Measurements from ENCODE around the gene CSAD. TPM values are rescaled to one million over a fixed set of nuclear protein-coding genes. Genes with fewer than 3 reads are reported as not detected.

The CSAD gene
- total and polyA plus RNA-seq, 2 experiments from 2014 or later, result 15.7 to 16.8 TPM

DNA sequence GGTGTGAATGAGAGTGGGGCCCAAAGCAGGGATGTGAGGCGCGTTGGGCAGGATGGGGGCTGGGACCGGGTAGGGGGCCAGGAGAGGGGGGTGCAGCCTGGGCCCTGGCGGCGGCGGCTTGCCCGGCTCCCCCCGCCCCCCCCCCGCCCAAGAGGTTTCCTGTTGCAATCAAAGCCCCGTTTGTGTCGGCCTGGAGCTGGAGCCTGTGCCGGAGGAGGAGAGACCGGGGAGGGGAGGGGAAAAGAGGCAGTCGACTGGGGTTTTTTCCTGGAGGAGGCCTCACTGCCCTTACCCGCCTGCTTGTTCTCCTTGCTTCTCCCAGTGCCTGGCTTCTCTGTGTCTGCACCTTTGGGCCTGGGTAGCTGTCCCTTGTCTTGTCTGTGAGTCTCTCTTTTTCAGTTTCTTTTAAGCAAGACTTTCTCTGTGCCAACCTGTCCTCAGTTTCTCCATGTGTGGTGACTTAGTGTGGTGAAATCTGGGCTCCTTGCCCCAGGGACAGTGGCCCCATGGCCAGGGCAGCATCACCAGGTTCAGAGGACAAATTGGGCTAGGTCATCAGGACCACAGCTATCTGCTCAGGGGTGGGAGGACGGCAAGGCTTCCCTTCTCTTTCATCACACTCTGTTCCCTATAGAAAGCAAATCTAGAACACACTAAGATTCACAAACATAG is 42.8 kb upstream of the CSAD start:
- TF ChIP-seq EZH2phosphoT487 (IDR thresholded peaks at IDR 0.05; ENCODE audit: low read depth, severe bottlenecking, unreplicated experiment) (no peak), EZH2 (IDR thresholded peaks at IDR 0.05; ENCODE audit: borderline replicate concordance) (no peak)
- TF ChIP-seq, protein P1, sequence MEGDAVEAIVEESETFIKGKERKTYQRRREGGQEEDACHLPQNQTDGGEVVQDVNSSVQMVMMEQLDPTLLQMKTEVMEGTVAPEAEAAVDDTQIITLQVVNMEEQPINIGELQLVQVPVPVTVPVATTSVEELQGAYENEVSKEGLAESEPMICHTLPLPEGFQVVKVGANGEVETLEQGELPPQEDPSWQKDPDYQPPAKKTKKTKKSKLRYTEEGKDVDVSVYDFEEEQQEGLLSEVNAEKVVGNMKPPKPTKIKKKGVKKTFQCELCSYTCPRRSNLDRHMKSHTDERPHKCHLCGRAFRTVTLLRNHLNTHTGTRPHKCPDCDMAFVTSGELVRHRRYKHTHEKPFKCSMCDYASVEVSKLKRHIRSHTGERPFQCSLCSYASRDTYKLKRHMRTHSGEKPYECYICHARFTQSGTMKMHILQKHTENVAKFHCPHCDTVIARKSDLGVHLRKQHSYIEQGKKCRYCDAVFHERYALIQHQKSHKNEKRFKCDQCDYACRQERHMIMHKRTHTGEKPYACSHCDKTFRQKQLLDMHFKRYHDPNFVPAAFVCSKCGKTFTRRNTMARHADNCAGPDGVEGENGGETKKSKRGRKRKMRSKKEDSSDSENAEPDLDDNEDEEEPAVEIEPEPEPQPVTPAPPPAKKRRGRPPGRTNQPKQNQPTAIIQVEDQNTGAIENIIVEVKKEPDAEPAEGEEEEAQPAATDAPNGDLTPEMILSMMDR (IDR thresholded peaks at IDR 0.05; ENCODE audit: poor library complexity), result no peak
- no peaks in the 10 kb centered on the region for H3K9me2 ChIP-seq (replicated peaks; ENCODE audit: insufficient read depth)
- peaks cover 17% of the 10 kb centered on the region for H3K79me2 ChIP-seq
- H3K4me3 ChIP-seq, result no peak overlapping the region
- no peaks in the 10 kb centered on the region for H4K20me1 ChIP-seq (ENCODE audit: insufficient read depth, poor library complexity, severe bottlenecking)
- no peak overlapping the region for H2AFZ ChIP-seq
- 43% methylated on average over 4 of the region's 16 CpGs for WGBS (ENCODE audit: low lambda C conversion rate, missing lambda C conversion rate)
- H3K27ac ChIP-seq, result peak overlapping the region; percentile 100
- peak; percentile 80 for DNase-seq (ENCODE audit: low spot score)
- peaks cover 43% of the 10 kb centered on the region for H3K4me1 ChIP-seq (ENCODE audit: insufficient read depth)
- H3K36me3 ChIP-seq (replicated peaks; ENCODE audit: insufficient read depth, low read depth), result no peaks in the 10 kb centered on the region
- H3K9me3 ChIP-seq (ENCODE audit: low read depth), result no peaks in the 10 kb centered on the region
- H3K4me2 ChIP-seq, result peak overlapping the region; percentile 98
- H3K27me3 ChIP-seq, result no peaks in the 10 kb centered on the region

DNA sequence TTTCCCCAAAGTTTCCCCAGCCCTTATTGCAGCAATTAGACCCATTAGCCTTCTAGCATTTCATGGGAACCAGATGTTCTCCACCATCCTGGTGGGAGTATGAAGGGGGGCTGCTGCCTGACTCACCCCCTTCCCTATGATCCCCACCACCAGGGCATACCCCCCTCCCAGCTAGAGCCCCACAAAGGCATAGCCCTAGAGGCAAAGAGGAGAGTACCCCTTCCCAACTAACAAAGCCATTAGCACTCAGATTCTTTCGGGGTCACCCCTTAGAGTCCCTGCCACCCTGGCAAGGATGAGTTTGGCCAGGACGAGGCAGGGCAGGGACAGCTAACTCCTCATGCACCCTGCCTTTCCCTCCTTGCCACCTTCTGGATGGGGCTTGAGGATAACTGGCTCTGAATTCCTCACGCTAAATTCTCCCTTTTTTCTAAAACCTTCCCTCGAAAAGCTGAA is 42.1 kb upstream of the CSAD start:
- peak overlapping the region; percentile 98 for H3K4me2 ChIP-seq
- H3K4me1 ChIP-seq (ENCODE audit: insufficient read depth), result peaks cover 50% of the 10 kb centered on the region
- WGBS (ENCODE audit: low lambda C conversion rate, missing lambda C conversion rate), result 38% methylated on average over 4 of the region's 4 CpGs

DNA sequence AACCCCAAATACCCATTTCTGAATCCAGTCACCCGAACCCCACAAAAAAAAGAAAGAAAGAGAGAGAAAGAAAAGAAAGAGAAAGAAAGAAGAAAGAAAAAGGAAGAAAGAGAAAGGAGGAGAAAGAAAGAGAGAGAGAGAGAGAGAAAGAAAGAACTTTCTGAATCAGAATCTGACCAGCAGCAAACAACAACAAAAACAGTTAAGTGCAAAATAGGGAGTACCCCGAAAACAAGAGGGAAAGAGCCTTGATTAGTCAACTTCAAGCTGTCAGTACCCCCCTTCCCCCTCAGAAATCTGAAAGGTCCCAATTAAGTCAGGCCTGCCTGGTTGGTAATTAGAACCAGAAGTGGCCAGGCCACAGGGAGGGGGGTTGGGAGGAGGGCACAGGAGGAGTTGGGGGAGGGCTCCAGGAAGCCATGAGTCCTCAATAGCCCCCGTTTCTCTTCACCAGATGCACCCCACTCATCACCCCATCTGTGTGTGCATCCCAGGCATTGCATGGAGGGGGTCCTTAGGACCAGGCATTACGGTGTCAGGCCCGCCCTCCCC is 41.5 kb upstream of the CSAD start:
- H3K9me3 ChIP-seq (ENCODE audit: low read depth), result no peaks in the 10 kb centered on the region
- WGBS (ENCODE audit: low lambda C conversion rate, missing lambda C conversion rate), result 37% methylated on average over 4 of the region's 5 CpGs
- H3K27ac ChIP-seq, result peak overlapping the region; percentile 100
- H3K4me3 ChIP-seq, result peak overlapping the region; percentile 35
- no peak for DNase-seq (ENCODE audit: low spot score)
- H4K20me1 ChIP-seq (ENCODE audit: insufficient read depth, poor library complexity, severe bottlenecking), result no peaks in the 10 kb centered on the region
- no peaks in the 10 kb centered on the region for H3K9me2 ChIP-seq (replicated peaks; ENCODE audit: insufficient read depth)
- no peak for TF ChIP-seq EZH2 (IDR thresholded peaks at IDR 0.05; ENCODE audit: borderline replicate concordance)
- TF ChIP-seq, protein P1 (IDR thresholded peaks at IDR 0.05; ENCODE audit: poor library complexity), result no peak
- no peak for TF ChIP-seq EZH2phosphoT487 (IDR thresholded peaks at IDR 0.05; ENCODE audit: low read depth, severe bottlenecking, unreplicated experiment)
- H3K4me1 ChIP-seq (ENCODE audit: insufficient read depth), result peaks cover 56% of the 10 kb centered on the region
- H3K4me2 ChIP-seq, result peak overlapping the region; percentile 98
- H3K79me2 ChIP-seq, result peaks cover 28% of the 10 kb centered on the region
- no peaks in the 10 kb centered on the region for H3K27me3 ChIP-seq
- no peak overlapping the region for H2AFZ ChIP-seq
- H3K36me3 ChIP-seq (replicated peaks; ENCODE audit: insufficient read depth, low read depth), result no peaks in the 10 kb centered on the region

More for the DNA sequence above, 42.1 kb upstream of the CSAD start:
- Histone ChIP-seq H3K27me3 (no peaks in the 10 kb centered on the region), H3K27ac (peak overlapping the region; percentile 100), H3K36me3 (replicated peaks; ENCODE audit: insufficient read depth, low read depth) (no peaks in the 10 kb centered on the region), H3K9me2 (replicated peaks; ENCODE audit: insufficient read depth) (no peaks in the 10 kb centered on the region), H4K20me1 (ENCODE audit: insufficient read depth, poor library complexity, severe bottlenecking) (no peaks in the 10 kb centered on the region), H3K79me2 (peaks cover 24% of the 10 kb centered on the region), H3K9me3 (ENCODE audit: low read depth) (no peaks in the 10 kb centered on the region), H3K4me3 (no peak overlapping the region), H2AFZ (no peak overlapping the region)
- TF ChIP-seq EZH2 (IDR thresholded peaks at IDR 0.05; ENCODE audit: borderline replicate concordance), result no peak
- TF ChIP-seq, protein P1 (IDR thresholded peaks at IDR 0.05; ENCODE audit: poor library complexity), result no peak
- TF ChIP-seq EZH2phosphoT487 (IDR thresholded peaks at IDR 0.05; ENCODE audit: low read depth, severe bottlenecking, unreplicated experiment), result no peak
- no peak for DNase-seq (ENCODE audit: low spot score)

Data from hepatocyte (in vitro differentiated cells).